Stimulated activated CD8-positive, alpha-beta memory T cell treated with anti-CD3 and anti-CD28 coated beads, Interleukin-12 subunit alpha, Interleukin-12 subunit beta, amount 100 ng/mL, for 24 hours (primary cell): Measurements from ENCODE around the gene HMG20A.
A peak's percentile ranks its signal among the peaks of the same experiment; 100 is the strongest.
"Not testable (repeated sequence)": the region's sequence is repeated elsewhere in the genome, so short reads cannot be mapped to it uniquely, and the experiment has no call there.

Experiments used
- DNase-seq: peaks from one replicate; pipeline ENCODE4 v3.0.0-alpha.2; 2020; ENCODE audit errors: extremely low read depth

Gene HMG20A

GRCh38 chr15:77406846-77407245 is 13.8 kb upstream of the HMG20A start:
- DNase-seq, result no peak

GRCh38 chr15:77409259-77410156 is 11.2 kb upstream of the HMG20A start:
- DNase-seq, result no peak

- DNase-seq, result not testable (repeated sequence)
Observed at GRCh38 chr15:77410157-77410500, 10.6 kb upstream of the HMG20A start.

- DNase-seq, result no peak
Observed at GRCh38 chr15:77410701-77411618, 9.7 kb upstream of the HMG20A start.

GRCh38 chr15:77411619-77411976 is 9.1 kb upstream of the HMG20A start:
- no peak for DNase-seq

- no peak for DNase-seq
Observed at GRCh38 chr15:77412972-77413698, 7.6 kb upstream of the HMG20A start.

- no peak for DNase-seq
Observed at GRCh38 chr15:77413699-77414349, 6.9 kb upstream of the HMG20A start.

GRCh38 chr15:77414789-77415442 is 5.8 kb upstream of the HMG20A start:
- DNase-seq, result no peak

- no peak for DNase-seq
Observed at GRCh38 chr15:77415450-77416147, 5.1 kb upstream of the HMG20A start.

GRCh38 chr15:77416148-77416455 is 4.6 kb upstream of the HMG20A start:
- DNase-seq, result no peak

- no peak for DNase-seq
Observed at GRCh38 chr15:77416954-77417353, 3.7 kb upstream of the HMG20A start.

GRCh38 chr15:77417602-77418001 is 3.1 kb upstream of the HMG20A start:
- no peak for DNase-seq

- DNase-seq, result no peak
Observed at GRCh38 chr15:77418391-77418965, 2.2 kb upstream of the HMG20A start.

- peak; percentile 11 for DNase-seq
Observed at GRCh38 chr15:77418966-77419835, 1.5 kb upstream of the HMG20A start.

- peak; percentile 99 for DNase-seq
Observed at GRCh38 chr15:77419836-77420609, 665 bp upstream of the HMG20A start, which contains the start of gene PEAK1. Gene PEAK1 (minus strand): TSS chr15:77420104. CDS start chr15:77181926, 238,178 bp downstream.

- no peak for DNase-seq
Observed at GRCh38 chr15:77421370-77421700, 647 bp downstream of the HMG20A start.

GRCh38 chr15:77425104-77425503 is 4.4 kb downstream of the HMG20A start:
- no peak for DNase-seq

- DNase-seq, result no peak
Observed at GRCh38 chr15:77426377-77426776, 5.7 kb downstream of the HMG20A start.

- no peak for DNase-seq
Observed at GRCh38 chr15:77426871-77427270, 6.2 kb downstream of the HMG20A start.
